HepG2 (cell line): Measurements from ENCODE around the gene INAFM1. TPM values are rescaled to one million over a fixed set of nuclear protein-coding genes. Genes with fewer than 3 reads are reported as not detected.

ENCODE experiments used
- AGO1 ChIP-seq: fragments of 200-400 bp; formaldehyde crosslinking; IDR thresholded peaks from 2 replicates; pipeline ENCODE4 v1.6.1; 2017; ENCODE audit warnings: mild to moderate bottlenecking, low read depth, low read length, moderate library complexity; ENCODE audit not compliant: poor library complexity, severe bottlenecking
- AKAP8 ChIP-seq: sonication (generic); formaldehyde crosslinking; IDR thresholded peaks from 2 replicates; pipeline ENCODE4 v1.5.1; 2020; ENCODE audit warnings: mild to moderate bottlenecking, missing genetic modification reagents
- ARHGAP35 ChIP-seq: sonication (generic); formaldehyde crosslinking; IDR thresholded peaks from 2 replicates; pipeline ENCODE4 v1.9.0; 2022; ENCODE audit warnings: mild to moderate bottlenecking, inconsistent platforms, moderate library complexity, missing genetic modification reagents, borderline replicate concordance
- CCAR2 ChIP-seq: fragments of 200-400 bp; formaldehyde crosslinking; optimal IDR thresholded peaks from 2 replicates; pipeline ENCODE3; 2018; ENCODE audit warnings: low read depth, mild to moderate bottlenecking, low read length, moderate library complexity
- CENPT ChIP-seq: sonication (generic); formaldehyde crosslinking; IDR thresholded peaks from 2 replicates; pipeline ENCODE4 v1.8.0; 2022; ENCODE audit warnings: low read depth, mild to moderate bottlenecking, moderate library complexity, missing genetic modification reagents
- FOXA3 ChIP-seq: IDR thresholded peaks from 2 replicates; pipeline ENCODE4 v1.6.1; 2016; ENCODE audit warnings: missing genetic modification reagents, missing compliant biosample characterization
- FOXK1 ChIP-seq: sonication (generic); formaldehyde crosslinking; IDR thresholded peaks from 2 replicates; pipeline ENCODE4 v1.4.0; 2020; ENCODE audit warnings: low read depth, missing genetic modification reagents, borderline replicate concordance
- GABPB1 ChIP-seq: IDR thresholded peaks from 2 replicates; pipeline ENCODE4 v1.6.1; 2016; ENCODE audit warnings: mild to moderate bottlenecking, missing genetic modification reagents, moderate library complexity, missing compliant biosample characterization
- GLI4 ChIP-seq: sonication (generic); formaldehyde crosslinking; IDR thresholded peaks from 2 replicates; pipeline ENCODE4 v1.5.1; 2020; ENCODE audit warnings: missing genetic modification reagents, mild to moderate bottlenecking, moderate library complexity, borderline replicate concordance
- HHEX ChIP-seq: IDR thresholded peaks from 2 replicates; pipeline ENCODE4 v1.6.1; 2016; ENCODE audit warnings: control low read depth
- SIX4 ChIP-seq: sonication (generic); formaldehyde crosslinking; IDR thresholded peaks from 2 replicates; pipeline ENCODE4 v1.4.0; 2020; ENCODE audit warnings: missing genetic modification reagents
- SNAI1 ChIP-seq: sonication (generic); formaldehyde crosslinking; IDR thresholded peaks from 2 replicates; pipeline ENCODE4 v1.5.0; 2020; ENCODE audit warnings: mild to moderate bottlenecking, missing genetic modification reagents, borderline replicate concordance
- SYNCRIP ChIP-seq: fragments of 200-400 bp; formaldehyde crosslinking; IDR thresholded peaks from 2 replicates; pipeline ENCODE4 v1.6.1; 2018; ENCODE audit warnings: mild to moderate bottlenecking, low read depth, low read length; ENCODE audit not compliant: insufficient read depth
- ZBTB20 ChIP-seq: sonication (generic); formaldehyde crosslinking; IDR thresholded peaks from 2 replicates; pipeline ENCODE4 v1.8.1; 2023; ENCODE audit warnings: missing genetic modification reagents, low read depth, mild to moderate bottlenecking, borderline replicate concordance
- ZNF205 ChIP-seq: IDR thresholded peaks from 2 replicates; pipeline ENCODE4 v1.6.1; 2018; ENCODE audit warnings: missing biosample characterization, missing genetic modification reagents
- ZNF230 ChIP-seq: sonication (generic); formaldehyde crosslinking; IDR thresholded peaks from 2 replicates; pipeline ENCODE4 v1.4.0; 2020; ENCODE audit warnings: mild to moderate bottlenecking, missing genetic modification reagents
- ZNF281 ChIP-seq: sonication (generic); formaldehyde crosslinking; IDR thresholded peaks from 2 replicates; pipeline ENCODE4 v1.4.0; 2020; ENCODE audit warnings: missing genetic modification reagents, borderline replicate concordance
- ZNF30 ChIP-seq: sonication (generic); formaldehyde crosslinking; IDR thresholded peaks from 2 replicates; pipeline ENCODE4 v1.5.0; 2020; ENCODE audit warnings: mild to moderate bottlenecking, missing genetic modification reagents
- ZNF780A ChIP-seq: sonication (generic); formaldehyde crosslinking; IDR thresholded peaks from 2 replicates; pipeline ENCODE4 v1.8.0; 2022; ENCODE audit warnings: mild to moderate bottlenecking, missing genetic modification reagents, moderate library complexity
- ZNF879 ChIP-seq: sonication (generic); formaldehyde crosslinking; IDR thresholded peaks from 2 replicates; pipeline ENCODE4 v1.8.1; 2023; ENCODE audit warnings: missing genetic modification reagents
- ZSCAN30 ChIP-seq: sonication (generic); formaldehyde crosslinking; IDR thresholded peaks from 2 replicates; pipeline ENCODE4 v1.5.0; 2020; ENCODE audit warnings: mild to moderate bottlenecking, missing genetic modification reagents
- polyA plus RNA-seq, 8 experiments: library from polyadenylated mRNA; depleted of rRNA in 3 of 8; stranded (reverse) in 7 of 8; unstranded in 1 of 8; fragments of >200 nt; fragmentation: Illumina TruSeq in 4 of 8; extraction: Trizol in 4 of 8; gene quantifications; 2 replicates each; pipeline versions ENCODE4 v1.2.1 to v1.2.3, GENCODE V29; 2011 to 2016; ENCODE audit warnings: low read depth in 4 of 8, missing spikeins in 1 of 8, mixed read lengths in 1 of 8; ENCODE audit not compliant: insufficient read depth in 1 of 8
- total RNA-seq, 5 experiments: library from RNA; depleted of rRNA; stranded (reverse); fragments of >200 nt; fragmentation: Illumina TruSeq; extraction: Trizol; gene quantifications; 2 replicates each; pipeline ENCODE4 v1.2.3, GENCODE V29; 2016; ENCODE audit warnings: low read depth in 1 of 5
- TF ChIP-seq, protein P1 (sequence below): sonication (generic); formaldehyde crosslinking; IDR thresholded peaks from 2 replicates; pipeline ENCODE4 v1.9.0; 2022; ENCODE audit warnings: low read depth, missing genetic modification reagents
- TF ChIP-seq, protein P2 (sequence below): sonication (generic); formaldehyde crosslinking; IDR thresholded peaks from 2 replicates; pipeline ENCODE4 v1.4.0; 2020; ENCODE audit warnings: missing genetic modification reagents, borderline replicate concordance
- TF ChIP-seq, protein P3 (sequence below): IDR thresholded peaks from 2 replicates; pipeline ENCODE4 v1.6.1; 2016

Gene INAFM1
- total and polyA plus RNA-seq, 2 of the 13 experiments (the other 11 are each of a cell fraction or from before 2014, with no cell fraction given): 0.88 to 1.9 TPM

DNA sequence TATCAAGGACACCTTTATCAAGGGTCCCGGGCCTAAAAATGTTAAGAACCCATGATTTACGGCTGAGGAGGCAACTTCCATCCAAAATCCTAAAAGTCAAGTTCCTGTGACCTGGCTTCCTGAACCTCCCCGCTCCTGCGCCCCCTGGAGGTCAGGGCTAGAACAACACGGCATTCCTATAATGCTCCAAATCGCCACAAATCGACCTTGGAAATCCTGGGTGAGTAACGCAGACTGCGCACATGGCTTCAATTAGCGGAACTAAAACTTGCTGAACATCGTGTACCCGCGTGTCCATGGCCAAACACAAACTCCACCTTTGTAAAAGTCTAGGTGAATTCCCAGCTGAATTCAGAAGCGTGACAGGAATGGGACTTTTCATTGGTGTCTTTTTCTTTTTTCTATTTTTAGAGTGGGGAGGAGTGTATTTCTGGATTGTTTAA, 30.6 kb downstream of the INAFM1 start (continued):
- TF ChIP-seq, protein P1, sequence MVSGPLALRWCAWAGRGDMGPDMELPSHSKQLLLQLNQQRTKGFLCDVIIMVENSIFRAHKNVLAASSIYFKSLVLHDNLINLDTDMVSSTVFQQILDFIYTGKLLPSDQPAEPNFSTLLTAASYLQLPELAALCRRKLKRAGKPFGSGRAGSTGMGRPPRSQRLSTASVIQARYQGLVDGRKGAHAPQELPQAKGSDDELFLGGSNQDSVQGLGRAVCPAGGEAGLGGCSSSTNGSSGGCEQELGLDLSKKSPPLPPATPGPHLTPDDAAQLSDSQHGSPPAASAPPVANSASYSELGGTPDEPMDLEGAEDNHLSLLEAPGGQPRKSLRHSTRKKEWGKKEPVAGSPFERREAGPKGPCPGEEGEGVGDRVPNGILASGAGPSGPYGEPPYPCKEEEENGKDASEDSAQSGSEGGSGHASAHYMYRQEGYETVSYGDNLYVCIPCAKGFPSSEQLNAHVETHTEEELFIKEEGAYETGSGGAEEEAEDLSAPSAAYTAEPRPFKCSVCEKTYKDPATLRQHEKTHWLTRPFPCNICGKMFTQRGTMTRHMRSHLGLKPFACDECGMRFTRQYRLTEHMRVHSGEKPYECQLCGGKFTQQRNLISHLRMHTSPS (CRISPR knock-in tag): no peak
- TF ChIP-seq AGO1 (no peak), ZNF879 (CRISPR knock-in tag) (no peak), CCAR2 (no peak), CENPT (CRISPR knock-in tag) (no peak), ZNF30 (CRISPR knock-in tag) (no peak), ZBTB20 (CRISPR knock-in tag) (no peak; the same call in 1 of the 2 replicates), ZNF281 (CRISPR knock-in tag) (no peak), SIX4 (CRISPR knock-in tag) (no peak), ZSCAN30 (no peak), SYNCRIP (no peak), ZNF780A (CRISPR knock-in tag) (no peak), ZNF230 (CRISPR knock-in tag) (no peak), AKAP8 (CRISPR knock-in tag) (no peak), HHEX (no peak), FOXA3 (CRISPR knock-in tag) (peak; percentile 52), GABPB1 (CRISPR knock-in tag) (peak; percentile 46; the same call in 1 of the 2 replicates), GLI4 (CRISPR knock-in tag) (no peak), SNAI1 (CRISPR knock-in tag) (no peak), FOXK1 (CRISPR knock-in tag) (peak; percentile 40; the same call in 1 of the 2 replicates), ARHGAP35 (no peak), ZNF205 (CRISPR knock-in tag) (peak; percentile 18; the same call in 1 of the 2 replicates)
- TF ChIP-seq, protein P2, sequence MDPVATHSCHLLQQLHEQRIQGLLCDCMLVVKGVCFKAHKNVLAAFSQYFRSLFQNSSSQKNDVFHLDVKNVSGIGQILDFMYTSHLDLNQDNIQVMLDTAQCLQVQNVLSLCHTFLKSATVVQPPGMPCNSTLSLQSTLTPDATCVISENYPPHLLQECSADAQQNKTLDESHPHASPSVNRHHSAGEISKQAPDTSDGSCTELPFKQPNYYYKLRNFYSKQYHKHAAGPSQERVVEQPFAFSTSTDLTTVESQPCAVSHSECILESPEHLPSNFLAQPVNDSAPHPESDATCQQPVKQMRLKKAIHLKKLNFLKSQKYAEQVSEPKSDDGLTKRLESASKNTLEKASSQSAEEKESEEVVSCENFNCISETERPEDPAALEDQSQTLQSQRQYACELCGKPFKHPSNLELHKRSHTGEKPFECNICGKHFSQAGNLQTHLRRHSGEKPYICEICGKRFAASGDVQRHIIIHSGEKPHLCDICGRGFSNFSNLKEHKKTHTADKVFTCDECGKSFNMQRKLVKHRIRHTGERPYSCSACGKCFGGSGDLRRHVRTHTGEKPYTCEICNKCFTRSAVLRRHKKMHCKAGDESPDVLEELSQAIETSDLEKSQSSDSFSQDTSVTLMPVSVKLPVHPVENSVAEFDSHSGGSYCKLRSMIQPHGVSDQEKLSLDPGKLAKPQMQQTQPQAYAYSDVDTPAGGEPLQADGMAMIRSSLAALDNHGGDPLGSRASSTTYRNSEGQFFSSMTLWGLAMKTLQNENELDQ (CRISPR knock-in tag): no peak
- TF ChIP-seq, protein P3, sequence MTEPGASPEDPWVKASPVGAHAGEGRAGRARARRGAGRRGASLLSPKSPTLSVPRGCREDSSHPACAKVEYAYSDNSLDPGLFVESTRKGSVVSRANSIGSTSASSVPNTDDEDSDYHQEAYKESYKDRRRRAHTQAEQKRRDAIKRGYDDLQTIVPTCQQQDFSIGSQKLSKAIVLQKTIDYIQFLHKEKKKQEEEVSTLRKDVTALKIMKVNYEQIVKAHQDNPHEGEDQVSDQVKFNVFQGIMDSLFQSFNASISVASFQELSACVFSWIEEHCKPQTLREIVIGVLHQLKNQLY (CRISPR knock-in tag): 0 out of 2 replicates have a peak, but pooled peaks have one; percentile 59
